T follicular helper cell (primary cell): ENCODE measurements around the gene MIDN.

Source experiments
- DNase-seq: peaks from one replicate; pipeline ENCODE4 v3.0.0-alpha.2; 2020; ENCODE audit warnings: low read depth

Gene MIDN

DNA sequence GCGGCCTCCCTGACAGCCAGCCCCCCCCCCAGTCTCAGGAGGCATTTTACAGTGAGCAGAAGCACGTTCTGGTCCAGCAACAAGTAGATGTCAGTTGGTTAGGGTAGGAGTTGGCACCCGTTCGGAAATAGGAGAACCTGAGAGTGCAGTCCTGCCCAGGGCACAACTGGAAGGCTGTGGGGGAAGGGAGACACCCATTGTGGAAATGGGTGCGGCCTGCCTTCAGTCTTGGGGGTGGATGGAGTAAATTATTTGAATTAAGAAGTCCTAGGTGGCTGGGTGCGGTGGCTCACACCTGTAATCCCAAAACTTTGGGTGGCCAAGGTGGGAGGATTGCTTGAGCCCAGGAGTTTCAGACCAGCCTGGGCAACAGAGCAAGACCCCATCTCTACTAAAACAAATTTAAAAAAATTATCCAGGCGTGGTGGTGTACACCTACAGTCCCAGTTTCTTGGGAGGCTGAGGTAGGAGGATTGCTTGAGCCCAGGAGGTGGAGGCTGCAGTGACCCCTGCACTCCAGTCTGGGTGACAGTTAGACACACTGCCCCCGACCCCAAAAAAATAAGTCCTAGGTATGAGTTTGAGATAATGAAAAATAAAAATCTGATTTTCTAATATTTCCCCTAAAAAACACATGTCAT is 21.9 kb downstream of the MIDN start:
- DNase-seq: no peak

DNA sequence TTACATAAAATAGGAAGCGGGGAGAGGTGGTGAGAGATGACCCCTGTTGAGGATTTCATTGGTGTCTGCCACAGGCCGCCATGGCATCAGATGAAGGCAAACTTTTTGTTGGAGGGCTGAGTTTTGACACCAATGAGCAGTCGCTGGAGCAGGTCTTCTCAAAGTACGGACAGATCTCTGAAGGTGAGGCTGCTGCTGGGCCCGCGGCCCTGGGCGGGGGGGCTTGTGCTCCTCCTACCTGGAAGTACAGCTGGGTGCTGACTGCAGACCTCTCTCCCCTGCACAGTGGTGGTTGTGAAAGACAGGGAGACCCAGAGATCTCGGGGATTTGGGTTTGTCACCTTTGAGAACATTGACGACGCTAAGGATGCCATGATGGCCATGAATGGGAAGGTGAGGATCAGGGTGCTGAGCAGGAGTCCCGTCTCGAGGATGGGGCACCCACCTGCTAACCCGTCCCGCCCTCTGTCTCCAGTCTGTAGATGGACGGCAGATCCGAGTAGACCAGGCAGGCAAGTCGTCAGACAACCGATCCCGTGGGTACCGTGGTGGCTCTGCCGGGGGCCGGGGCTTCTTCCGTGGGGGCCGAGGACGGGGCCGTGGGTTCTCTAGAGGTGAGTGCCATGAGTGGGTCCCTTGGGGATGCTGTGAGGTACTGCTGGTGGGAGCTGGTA is 22.6 kb downstream of the MIDN start:
- no peak for DNase-seq

DNA sequence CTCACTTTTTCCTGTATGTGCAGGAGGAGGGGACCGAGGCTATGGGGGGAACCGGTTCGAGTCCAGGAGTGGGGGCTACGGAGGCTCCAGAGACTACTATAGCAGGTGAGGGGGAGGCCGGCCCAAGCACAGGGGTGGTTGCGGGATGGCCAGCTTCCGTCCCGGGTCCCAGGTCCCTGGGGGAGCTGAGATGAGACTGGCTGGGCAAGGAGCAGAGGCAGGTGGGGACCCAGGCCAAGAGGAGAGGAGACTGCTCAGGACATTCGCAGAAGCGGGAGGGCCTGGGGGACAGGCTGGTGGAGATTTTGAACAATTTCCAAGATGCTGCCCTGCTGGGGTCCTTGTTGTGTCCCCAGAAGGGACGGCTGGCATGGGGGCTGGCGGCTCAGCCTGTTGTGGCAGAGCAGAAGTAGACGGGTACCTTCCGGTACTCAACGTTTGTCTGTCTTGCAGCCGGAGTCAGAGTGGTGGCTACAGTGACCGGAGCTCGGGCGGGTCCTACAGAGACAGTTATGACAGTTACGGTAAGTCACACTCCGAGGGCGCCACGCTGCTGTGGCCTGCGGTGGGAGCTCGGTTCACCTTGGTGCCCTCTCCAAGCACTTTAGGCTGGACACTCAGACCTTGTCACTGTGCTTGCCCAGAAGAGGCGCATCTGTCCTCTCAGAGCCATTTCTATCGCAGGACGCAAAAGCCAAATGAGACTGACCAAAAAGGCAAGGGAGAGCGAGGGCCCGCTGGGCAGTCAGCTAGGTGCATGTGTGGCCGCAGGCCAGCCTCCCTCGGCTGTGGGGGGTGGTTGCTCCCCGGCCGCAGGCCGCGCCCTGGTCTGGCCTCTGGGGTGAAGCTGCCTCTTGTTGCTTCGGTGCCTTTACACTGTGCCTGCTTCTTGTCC is 23.4 kb downstream of the MIDN start:
- DNase-seq: no peak

DNA sequence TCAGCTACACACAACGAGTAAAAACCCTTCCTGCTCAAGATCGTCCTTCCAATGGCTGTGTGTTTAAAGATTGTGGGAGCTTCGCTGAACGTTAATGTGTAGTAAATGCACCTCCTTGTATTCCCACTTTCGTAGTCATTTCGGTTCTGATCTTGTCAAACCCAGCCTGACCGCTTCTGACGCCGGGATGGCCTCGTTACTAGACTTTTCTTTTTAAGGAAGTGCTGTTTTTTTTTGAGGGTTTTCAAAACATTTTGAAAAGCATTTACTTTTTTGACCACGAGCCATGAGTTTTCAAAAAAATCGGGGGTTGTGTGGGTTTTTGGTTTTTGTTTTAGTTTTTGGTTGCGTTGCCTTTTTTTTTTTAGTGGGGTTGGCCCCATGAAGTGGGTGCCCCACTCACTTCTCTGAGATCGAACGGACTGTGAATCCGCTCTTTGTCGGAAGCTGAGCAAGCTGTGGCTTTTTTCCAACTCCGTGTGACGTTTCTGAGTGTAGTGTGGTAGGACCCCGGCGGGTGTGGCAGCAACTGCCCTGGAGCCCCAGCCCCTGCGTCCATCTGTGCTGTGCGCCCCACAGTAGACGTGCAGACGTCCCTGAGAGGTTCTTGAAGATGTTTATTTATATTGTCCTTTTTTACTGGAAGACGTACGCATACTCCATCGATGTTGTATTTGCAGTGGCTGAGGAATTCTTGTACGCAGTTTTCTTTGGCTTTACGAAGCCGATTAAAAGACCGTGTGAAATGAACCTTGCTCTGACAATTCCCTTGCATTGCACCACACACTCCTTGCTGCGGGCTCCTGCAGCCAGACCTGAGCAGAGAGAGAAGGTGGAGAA is 24.3 kb downstream of the MIDN start:
- DNase-seq: no peak

DNA sequence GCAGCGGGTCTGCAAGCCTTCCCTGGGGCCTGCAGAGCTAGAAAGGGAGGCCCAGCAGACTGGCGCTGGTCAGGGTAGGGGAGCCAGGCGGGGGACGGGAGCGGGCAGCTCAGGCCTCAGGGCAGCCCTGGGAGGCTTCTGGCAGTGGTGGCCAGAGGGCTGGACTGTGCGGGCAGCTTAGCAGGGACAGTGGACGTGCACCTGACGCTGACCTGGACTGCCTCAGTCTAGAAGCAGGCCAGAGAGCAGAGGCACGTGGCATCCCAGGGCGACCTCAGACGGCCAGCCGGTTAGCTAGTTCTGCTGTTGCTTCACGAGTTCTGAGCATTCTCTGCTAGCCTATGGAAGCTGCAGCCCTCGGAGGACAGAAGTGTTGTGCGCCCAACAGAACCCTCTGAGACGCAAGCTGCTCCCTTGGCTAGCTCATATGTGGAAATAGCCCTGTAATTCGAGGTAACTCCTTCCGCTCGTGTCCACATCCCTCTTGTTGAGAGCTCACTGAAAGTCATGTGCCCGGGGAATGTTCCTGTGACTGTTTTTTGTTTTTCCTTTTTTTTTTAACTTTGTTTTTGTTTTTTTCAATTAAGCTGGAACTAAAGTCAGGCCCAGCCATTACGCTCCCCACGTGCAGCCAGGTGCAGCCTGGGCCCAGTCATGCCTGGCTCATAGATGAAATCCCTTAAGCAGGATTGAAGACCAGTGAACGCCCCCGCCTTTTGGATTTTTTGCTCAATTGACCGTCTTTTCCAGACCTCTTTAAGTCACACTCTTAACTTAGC is 25.1 kb downstream of the MIDN start:
- no peak for DNase-seq

DNA sequence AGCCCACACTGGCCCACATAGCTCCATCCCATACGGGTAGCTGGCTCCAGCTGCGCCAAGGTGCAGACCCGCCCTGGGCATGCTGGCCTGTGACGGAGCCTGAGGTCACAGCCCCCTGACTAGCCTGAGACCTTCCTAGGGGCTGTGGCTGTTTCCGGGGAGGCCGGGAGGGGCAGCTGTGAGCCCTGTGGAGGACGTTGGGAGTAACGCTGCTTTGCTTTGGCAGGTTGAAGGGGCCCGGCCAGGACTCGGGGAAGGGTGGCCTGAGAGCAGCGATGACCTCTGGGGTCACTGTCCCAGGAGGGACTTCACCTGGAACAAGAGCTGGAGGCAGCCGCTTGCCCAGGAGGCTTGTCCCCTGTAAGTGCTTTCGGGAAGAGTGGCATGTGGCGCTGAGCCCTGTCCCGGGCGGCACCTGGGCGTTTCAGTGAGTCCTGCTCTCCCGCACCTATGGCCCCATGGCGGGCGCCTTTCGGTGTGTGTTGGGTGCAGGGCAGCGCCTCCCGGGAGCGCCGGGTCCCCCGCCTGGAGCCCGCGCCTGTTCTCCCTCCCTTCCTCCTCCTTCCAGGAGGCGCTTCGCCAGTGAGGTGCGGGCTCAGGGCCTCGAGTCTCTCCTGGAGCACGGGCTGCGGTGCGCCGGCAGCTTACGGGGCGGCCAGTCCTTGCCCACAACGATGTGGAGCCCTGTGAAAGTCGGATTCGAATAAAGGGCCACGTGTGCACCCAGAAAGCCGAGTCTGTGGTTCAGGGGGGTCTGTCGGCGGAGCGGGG is 25.9 kb downstream of the MIDN start:
- no peak for DNase-seq

DNA sequence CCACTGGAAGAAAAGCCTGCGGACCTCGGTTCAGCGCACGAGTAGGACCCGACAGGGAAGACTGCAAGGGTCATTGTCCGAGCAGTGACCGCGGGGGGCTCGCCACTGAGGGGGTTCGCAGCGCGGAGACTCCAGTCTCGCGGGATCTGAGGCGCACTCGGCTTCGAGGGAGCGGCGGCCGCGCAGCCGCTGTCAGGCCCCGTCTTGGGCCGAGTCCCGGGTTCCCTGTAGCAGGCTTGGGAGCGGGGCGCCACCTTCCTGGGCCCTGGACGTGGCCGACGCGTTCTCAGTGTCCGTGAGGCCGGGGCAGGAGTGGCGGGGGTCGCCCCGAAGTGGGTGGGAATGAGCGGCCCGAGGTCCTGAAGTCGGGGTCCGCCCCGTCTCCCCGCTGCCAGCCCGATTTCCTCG is 26.5 kb downstream of the MIDN start:
- DNase-seq: no peak

DNA sequence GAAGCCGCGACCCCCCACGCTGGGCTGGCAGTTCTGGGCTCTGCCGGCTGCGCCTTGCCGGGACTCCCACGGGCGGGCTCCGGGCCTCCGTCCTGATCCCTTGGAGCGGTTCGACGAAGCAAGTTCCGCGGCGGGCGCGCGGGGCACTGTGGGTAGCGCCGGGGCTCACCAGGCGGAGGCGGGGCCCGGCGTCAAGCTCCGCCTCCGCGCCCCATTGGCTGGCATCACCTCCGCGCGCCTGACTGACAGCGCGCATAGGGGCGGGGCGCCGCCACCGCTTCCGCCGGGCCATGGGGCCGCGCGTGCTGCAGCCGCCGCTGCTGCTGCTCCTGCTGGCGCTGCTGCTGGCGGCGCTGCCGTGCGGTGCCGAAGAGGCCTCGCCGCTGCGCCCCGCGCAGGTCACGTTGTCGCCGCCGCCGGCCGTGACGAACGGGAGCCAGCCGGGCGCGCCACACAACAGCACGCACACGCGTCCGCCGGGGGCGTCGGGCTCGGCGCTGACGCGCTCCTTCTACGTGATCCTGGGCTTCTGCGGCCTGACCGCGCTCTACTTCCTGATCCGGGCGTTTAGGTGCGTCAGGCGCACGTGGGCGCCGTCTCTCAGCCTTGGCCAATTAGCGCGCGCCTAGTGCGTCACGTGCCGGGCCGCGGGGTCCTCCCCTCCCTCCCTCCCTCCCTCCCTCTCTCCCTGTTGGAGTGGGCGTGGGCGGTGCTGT is 27.0 kb downstream of the MIDN start, which contains the start of gene FAM174C:
Gene FAM174C, plus strand, starts transcription at position 271 of the 716 bp plus-strand sequence. Its CDS starts 20 bp downstream, at position 291.
- peak; percentile 97 for DNase-seq

DNA sequence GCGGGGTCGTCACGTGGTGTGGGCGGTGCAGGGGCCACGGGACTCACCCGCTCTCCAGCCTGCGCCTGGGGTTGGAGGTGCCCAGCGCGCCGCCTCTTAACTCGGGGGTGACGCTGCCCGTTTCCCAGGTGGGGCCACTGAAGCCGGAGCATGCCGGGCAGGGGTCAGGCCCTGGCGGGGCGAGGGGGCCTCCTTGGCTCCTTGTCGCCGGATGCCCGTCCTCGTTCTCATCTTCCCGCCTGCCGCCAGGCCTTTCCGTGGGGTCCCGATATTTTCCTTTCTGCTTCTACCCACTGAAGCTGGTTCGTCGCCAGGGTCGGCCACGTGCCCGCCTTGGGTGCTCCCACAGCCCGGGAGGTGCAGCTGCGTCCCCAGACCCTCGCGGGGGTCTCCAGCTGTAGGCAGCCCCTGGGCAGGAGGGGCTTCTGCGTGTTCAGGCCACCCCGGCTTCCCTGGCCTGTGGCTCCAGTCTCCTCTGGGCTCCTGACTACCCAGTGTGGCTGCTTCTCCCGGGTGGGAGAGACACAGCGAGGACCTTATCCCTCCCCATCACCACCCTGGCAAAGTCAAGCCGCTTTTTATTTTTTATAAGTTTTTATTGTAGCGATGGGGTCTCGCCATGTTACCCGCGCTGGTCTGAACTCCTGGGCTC is 27.7 kb downstream of the MIDN start:
- DNase-seq: no peak

DNA sequence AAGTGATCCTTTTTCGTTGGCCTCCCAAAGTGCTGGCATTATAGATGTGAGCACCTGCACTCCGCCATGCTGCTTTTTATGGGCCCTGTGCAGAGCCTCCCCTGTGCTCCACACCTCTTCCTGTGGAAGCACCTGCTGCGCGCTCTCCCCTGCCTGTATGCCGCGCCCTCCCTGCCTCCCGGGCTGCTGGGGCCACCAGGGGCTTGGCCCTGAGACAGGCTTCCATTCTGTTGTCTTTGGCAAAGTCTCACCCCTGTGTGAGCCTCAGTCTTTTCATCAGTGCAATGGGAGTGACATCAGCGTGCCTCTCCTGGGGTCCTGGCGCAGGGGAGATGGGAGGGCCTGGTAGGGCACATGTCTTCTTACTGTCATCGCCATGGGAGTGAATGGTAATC is 28.2 kb downstream of the MIDN start:
- no peak for DNase-seq

DNA sequence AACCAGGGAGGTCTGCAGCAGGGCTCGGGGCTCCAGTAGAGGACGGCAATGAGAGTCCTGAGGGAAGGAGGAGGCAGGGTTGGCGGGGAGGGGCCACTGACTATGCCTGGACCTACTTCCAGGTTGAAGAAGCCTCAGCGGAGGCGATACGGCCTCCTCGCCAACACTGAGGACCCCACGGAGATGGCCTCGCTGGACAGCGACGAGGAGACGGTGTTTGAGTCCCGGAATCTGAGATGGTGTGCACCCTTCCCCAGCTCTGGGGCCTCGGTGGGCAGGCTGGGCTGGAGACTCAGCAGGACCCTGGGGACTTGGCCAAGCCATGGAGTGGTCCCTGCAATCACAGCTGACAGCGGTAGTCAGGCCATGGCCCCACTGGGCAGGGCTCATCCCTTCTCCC is 28.7 kb downstream of the MIDN start:
- no peak for DNase-seq

DNA sequence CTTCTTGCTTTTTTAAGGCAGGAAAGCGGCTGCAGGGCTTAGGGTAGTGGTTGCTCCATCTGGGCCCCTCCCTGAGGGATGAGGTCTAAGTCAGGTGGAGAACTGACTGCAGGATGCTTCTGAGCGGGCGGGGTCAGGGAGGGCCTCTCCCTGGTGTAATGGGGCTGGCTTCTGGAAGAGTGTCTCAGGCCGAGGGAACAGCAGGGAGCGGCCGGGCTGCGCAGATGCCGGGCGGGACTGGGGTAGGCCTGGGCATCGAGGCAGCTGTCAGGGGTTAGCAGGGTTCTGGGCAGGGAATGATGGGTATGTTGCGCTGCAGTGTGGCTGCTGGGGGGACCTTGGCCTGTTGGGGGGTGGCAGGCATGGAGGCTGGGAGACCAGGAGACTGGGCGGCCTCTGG is 29.7 kb downstream of the MIDN start:
- DNase-seq: no peak

DNA sequence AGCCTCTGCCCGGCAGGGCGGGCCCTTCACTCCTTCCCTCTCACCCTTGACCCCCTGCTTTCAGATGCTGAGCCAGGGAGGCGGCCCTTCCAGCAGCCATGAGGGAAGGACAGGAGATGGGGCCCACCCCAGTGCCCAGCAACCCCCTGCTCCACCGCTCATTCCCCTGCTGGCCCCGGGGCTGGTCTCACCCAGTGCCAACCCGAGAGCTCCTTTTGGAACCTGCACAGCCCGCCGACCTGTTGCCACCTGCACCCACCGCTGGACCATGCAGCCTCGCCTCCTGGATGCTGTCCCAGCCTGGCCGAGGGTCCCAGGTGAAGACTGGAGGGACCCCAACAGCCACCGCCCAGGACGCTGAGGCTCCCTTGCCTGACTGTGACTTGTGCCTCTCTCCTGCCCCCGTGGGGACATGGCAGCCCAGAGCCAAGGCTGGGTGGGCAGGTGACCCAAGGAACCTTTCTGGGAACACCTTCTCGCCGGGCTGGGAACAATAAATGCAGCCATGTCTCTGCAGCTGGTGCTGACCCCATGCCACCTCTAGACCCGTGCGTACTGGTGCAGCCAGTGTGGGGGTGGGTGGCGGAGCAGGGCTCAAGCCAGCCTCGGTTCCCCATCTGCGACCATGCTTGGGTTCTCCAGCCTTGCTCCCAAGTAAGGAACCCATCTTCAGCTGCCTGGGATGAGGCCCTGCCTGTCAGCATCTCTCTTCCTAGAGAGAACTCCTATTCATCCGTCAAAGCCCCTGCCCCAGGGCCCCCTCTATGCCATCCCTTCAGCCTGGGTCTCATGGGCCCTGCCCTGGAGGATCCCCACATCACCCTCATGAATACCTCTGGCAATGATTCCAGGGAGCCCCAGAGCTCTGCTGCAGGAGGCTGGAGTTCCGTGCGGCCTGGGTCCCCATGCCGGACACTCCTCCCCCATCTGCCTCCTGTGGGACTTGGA is 30.6 kb downstream of the MIDN start:
- no peak for DNase-seq

DNA sequence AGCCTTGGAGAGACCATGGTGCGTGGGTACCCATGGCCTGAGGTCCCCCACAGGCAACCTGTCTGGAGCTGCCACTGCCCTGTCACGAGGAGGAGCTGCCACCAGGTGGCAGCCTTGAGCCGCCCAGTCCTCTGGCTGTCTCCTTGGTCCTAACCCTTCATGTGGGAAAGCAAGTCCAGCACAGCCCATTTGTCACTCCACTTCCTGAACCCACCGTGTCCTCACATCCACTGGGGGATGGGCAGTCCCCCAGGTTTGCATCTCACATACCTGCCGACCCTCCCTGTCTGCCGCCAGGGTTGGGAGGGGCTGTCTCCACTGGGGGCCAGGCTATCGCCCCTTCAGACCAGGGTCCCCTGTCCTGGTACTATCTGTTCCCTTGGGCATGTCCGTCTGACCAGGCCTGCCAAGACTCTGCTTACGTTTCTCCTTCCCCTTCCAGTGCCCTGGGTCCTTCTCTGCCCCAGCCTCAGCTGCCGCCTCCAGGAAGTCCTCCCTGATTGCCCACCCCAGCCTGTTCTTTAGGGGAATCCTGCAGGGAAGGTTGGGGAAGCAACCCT is 31.5 kb downstream of the MIDN start:
- DNase-seq: peak; percentile 67

DNA sequence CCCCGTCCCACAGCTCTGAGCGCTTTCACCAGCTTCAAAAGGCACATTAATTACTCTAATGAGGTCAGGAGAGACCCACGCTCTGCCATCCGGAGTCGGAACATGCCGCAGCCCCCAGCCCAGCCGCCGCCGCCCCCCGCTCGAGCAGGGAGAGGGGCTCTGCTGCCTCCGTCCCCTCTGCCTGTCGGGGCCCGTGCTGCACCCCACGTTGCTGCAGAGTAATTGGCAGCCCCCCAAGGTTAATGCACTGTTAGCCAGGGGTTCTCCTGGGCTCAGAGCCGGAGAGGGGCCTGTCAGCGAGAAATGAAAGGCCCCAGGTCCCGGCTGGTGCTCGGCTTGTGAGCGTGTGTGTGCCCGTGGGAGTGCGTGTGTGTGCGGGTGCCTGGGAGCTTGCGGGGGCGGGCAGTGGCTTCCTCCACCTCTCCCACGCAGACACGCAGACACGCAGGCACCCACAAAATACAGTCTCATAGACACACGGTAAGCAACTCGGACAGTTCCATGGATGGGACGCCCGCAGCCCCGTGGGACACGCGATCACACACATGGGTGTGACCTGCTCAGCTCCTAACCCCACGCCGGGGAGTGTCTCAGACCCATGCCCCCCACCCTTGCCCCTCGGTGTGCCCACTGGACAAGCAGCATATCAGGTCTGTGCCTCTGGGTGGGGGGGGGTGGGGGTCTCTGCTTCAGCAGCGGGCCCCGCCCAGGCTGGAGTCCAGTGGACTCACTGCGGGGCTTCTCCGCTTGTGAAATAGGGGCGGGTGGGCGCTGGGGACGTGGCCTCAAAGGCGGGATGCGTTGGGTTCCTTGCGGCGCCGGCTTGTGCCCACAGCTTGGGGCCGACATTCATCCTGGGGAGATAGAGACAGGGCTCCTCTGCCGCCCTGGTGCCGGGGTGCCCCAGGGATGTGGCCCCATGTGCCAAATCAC is 32.5 kb downstream of the MIDN start:
- DNase-seq: no peak

DNA sequence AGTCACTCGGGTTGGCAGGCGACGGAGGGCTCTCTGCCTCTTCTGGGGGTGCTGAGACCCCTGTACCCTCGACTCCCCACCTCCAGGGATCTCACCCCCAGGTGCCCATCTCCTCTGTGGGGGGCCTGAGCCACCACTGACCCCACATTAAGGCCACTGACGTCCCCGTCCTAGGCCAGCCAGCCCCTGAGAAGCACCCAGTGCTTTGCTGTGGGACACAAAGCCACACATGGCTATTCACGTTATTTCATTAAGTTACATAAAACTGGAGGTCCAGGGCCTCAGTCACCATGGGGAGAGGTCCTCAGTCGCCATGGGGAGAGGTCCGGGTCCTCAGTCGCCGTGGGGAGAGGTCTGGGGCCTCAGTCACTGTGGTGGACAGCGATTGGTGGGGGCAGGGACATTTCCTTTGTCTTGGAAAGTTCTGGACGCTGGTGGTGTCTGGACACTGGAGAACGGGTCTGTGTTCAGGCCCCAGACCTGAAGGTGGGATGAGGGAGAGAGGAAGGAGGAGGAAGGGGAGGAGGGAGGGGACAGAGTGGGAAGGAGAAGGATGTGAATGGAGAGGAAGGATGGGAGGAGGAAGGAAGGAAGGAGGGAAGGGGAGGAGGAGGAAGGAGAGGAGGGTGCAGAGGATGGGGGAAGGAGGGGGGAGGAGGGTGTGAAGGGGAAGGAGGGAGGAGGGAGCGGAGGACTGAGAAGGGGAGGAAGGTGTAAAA is 33.3 kb downstream of the MIDN start:
- no peak for DNase-seq
